Ishikawa (cell line): ENCODE results near the gene OR1J2.

ENCODE experiments used
- CEBPB ChIP-seq: IDR thresholded peaks from 2 replicates; pipeline ENCODE4 v1.6.1; 2012
- CREB1 ChIP-seq: IDR thresholded peaks from 2 replicates; pipeline ENCODE4 v1.6.1; 2012; ENCODE audit warnings: low read depth
- EGR1 ChIP-seq: IDR thresholded peaks from 2 replicates; pipeline ENCODE4 v1.6.1; 2012
- EP300 ChIP-seq: IDR thresholded peaks from 2 replicates; pipeline ENCODE4 v1.6.1; 2012; ENCODE audit warnings: borderline replicate concordance
- FOXM1 ChIP-seq: IDR thresholded peaks from 2 replicates; pipeline ENCODE4 v1.6.1; 2012; ENCODE audit warnings: low read depth, borderline replicate concordance
- NFIC ChIP-seq: IDR thresholded peaks from 2 replicates; pipeline ENCODE4 v1.6.1; 2012
- RAD21 ChIP-seq: IDR thresholded peaks from 2 replicates; pipeline ENCODE4 v1.6.1; 2012; ENCODE audit warnings: low read depth
- TAF1 ChIP-seq: IDR thresholded peaks from 2 replicates; pipeline ENCODE4 v1.6.1; 2012; ENCODE audit warnings: low read depth, mild to moderate bottlenecking
- TCF12 ChIP-seq: IDR thresholded peaks from 2 replicates; pipeline ENCODE4 v1.6.1; 2012; ENCODE audit warnings: low read depth
- TEAD4 ChIP-seq: IDR thresholded peaks from 2 replicates; pipeline ENCODE4 v1.6.1; 2012
- YY1 ChIP-seq: IDR thresholded peaks from 2 replicates; pipeline ENCODE4 v1.6.1; 2012; ENCODE audit warnings: low read depth
- ZBTB7A ChIP-seq: IDR thresholded peaks from 2 replicates; pipeline ENCODE4 v1.6.1; 2012; ENCODE audit warnings: low read depth
- TF ChIP-seq, protein P1 (sequence below): IDR thresholded peaks from 2 replicates; pipeline ENCODE4 v1.6.1; 2012
- TF ChIP-seq, protein P2 (sequence below): IDR thresholded peaks from 2 replicates; pipeline ENCODE4 v1.6.1; 2012
- TF ChIP-seq, protein P3 (sequence below): IDR thresholded peaks from 2 replicates; pipeline ENCODE4 v1.6.1; 2012; ENCODE audit warnings: low read depth, mild to moderate bottlenecking

OR1J2 gene

GRCh38 chr9:122538757-122539156, 28.2 kb downstream of the OR1J2 start:
- no peak for TF ChIP-seq EGR1
- TF ChIP-seq TAF1: no peak
- TF ChIP-seq FOXM1: no peak
- no peak for TF ChIP-seq CEBPB
- TF ChIP-seq TCF12: no peak
- TF ChIP-seq NFIC: no peak
- TF ChIP-seq YY1: no peak
- TF ChIP-seq, protein P1, sequence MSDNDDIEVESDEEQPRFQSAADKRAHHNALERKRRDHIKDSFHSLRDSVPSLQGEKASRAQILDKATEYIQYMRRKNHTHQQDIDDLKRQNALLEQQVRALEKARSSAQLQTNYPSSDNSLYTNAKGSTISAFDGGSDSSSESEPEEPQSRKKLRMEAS: no peak
- TF ChIP-seq, protein P2, sequence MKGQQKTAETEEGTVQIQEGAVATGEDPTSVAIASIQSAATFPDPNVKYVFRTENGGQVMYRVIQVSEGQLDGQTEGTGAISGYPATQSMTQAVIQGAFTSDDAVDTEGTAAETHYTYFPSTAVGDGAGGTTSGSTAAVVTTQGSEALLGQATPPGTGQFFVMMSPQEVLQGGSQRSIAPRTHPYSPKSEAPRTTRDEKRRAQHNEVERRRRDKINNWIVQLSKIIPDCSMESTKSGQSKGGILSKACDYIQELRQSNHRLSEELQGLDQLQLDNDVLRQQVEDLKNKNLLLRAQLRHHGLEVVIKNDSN: no peak
- no peak for TF ChIP-seq TEAD4
- no peak for TF ChIP-seq EP300

DNA sequence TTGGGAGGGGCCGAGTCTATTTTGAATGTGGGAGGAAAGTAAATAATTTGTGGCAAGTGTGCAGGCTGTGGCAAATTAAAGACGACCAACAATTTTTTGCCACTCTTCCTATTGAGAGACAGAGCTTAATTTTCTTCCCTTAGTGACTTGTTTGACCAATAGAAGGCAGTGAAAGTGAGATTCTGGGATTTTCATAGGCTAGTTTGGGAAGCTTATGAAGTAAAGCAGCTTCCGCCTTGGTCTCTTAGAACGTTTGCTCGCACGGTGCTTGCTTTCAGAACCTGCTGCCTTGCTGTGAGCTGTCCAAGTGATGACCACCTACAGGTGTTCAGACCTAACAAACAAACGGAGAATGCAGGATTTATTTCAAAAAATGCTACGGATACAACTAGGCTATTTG, 35.6 kb downstream of the OR1J2 start:
- TF ChIP-seq NFIC: no peak
- no peak for TF ChIP-seq CREB1
- TF ChIP-seq, protein P3, sequence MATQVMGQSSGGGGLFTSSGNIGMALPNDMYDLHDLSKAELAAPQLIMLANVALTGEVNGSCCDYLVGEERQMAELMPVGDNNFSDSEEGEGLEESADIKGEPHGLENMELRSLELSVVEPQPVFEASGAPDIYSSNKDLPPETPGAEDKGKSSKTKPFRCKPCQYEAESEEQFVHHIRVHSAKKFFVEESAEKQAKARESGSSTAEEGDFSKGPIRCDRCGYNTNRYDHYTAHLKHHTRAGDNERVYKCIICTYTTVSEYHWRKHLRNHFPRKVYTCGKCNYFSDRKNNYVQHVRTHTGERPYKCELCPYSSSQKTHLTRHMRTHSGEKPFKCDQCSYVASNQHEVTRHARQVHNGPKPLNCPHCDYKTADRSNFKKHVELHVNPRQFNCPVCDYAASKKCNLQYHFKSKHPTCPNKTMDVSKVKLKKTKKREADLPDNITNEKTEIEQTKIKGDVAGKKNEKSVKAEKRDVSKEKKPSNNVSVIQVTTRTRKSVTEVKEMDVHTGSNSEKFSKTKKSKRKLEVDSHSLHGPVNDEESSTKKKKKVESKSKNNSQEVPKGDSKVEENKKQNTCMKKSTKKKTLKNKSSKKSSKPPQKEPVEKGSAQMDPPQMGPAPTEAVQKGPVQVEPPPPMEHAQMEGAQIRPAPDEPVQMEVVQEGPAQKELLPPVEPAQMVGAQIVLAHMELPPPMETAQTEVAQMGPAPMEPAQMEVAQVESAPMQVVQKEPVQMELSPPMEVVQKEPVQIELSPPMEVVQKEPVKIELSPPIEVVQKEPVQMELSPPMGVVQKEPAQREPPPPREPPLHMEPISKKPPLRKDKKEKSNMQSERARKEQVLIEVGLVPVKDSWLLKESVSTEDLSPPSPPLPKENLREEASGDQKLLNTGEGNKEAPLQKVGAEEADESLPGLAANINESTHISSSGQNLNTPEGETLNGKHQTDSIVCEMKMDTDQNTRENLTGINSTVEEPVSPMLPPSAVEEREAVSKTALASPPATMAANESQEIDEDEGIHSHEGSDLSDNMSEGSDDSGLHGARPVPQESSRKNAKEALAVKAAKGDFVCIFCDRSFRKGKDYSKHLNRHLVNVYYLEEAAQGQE: no peak
- TF ChIP-seq FOXM1: no peak
- no peak for TF ChIP-seq CEBPB
- TF ChIP-seq ZBTB7A: no peak
- no peak for TF ChIP-seq TCF12
- TF ChIP-seq YY1: no peak
- no peak for TF ChIP-seq RAD21
- no peak for TF ChIP-seq EP300

GRCh38 chr9:122551371-122551770, 40.8 kb downstream of the OR1J2 start:
- no peak for TF ChIP-seq RAD21
- TF ChIP-seq TCF12: no peak
- no peak for TF ChIP-seq EGR1
- TF ChIP-seq NFIC: no peak
- no peak for TF ChIP-seq EP300
- TF ChIP-seq TEAD4: no peak
- TF ChIP-seq, protein P2: no peak
- TF ChIP-seq, protein P3: no peak
- TF ChIP-seq CEBPB: no peak
- TF ChIP-seq ZBTB7A: no peak
- no peak for TF ChIP-seq YY1

DNA sequence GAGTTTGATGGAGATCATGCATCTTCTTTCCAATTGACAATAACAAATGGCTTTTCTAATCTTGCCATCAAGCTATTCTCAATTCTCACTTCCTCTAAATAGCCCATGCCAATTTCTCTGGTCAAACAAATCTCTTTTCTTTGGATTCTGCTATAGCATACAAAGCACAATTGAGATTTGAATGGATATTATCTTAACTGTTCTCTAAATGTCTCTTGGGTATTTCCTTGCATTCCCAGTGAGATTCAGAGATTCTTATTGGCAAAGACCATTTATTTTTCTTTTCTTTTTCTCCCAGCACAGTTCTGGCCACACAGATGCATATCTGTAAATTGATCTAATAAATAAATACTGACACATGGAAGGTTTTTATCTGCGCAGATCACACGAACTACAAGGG, 42.2 kb downstream of the OR1J2 start, which contains the start of gene OR1N2:
Gene OR1N2 (plus strand): TSS at position 301 of the 400 bp plus-strand sequence. CDS start 100 bp downstream, outside the sequence.
- TF ChIP-seq NFIC (no peak), EP300 (no peak), YY1 (no peak), CREB1 (no peak), CEBPB (no peak)
- TF ChIP-seq, protein P2: no peak
